ENCODE results near the gene CDC37.
"Not testable (repeated sequence)": the region's sequence is repeated elsewhere in the genome, so short reads cannot be mapped to it uniquely, and the experiment has no call there.

- not testable (repeated sequence) for TF ChIP-seq CTCF (conservative IDR thresholded peaks at IDR 0.05; ENCODE audit: low read depth, low read length); CEBPB (IDR thresholded peaks at IDR 0.05; ENCODE audit: low read depth, low read length); RCOR1 (IDR thresholded peaks at IDR 0.05; ENCODE audit: insufficient replicate concordance, low read length); RAD21 (IDR thresholded peaks at IDR 0.05; ENCODE audit: low read length); MAFK (IDR thresholded peaks at IDR 0.05; ENCODE audit: low read depth, low read length); BHLHE40 (IDR thresholded peaks at IDR 0.05; ENCODE audit: low read depth, low read length); POLR2A (IDR thresholded peaks at IDR 0.05; ENCODE audit: low read depth, low read length); SMC3 (IDR thresholded peaks at IDR 0.05; ENCODE audit: low read depth, low read length); FOS (IDR thresholded peaks at IDR 0.05; ENCODE audit: low read depth, low read length); CHD1 (IDR thresholded peaks at IDR 0.05; ENCODE audit: low read depth, low read length); ELK1 (IDR thresholded peaks at IDR 0.05; ENCODE audit: borderline replicate concordance, low read depth, low read length)
Observed at GRCh38 chr19:10399340-10399739, 4.0 kb downstream of the CDC37 start.

Data from IMR-90 (cell line).